ENCODE data around the gene ZSCAN20. TPM values are rescaled to one million over a fixed set of nuclear protein-coding genes. Genes with fewer than 3 reads are reported as not detected.

The ZSCAN20 gene
- total RNA-seq, 2 donors from 2014 or later: 4.7 to 7.3 TPM

GRCh38 chr1:33470495-33471012 is 1.9 kb upstream of the ZSCAN20 start:
- DNase-seq (ENCODE audit: low spot score): peak; percentile 90
- Histone ChIP-seq H3K27ac (peak overlapping the region; percentile 90 to 93), H3K4me1 (peaks cover 0 to 49% of the 10 kb centered on the region in 2 donors), H3K36me3 (no peaks in the 10 kb centered on the region), H3K9me3 (no peaks in the 10 kb centered on the region), H3K27me3 (no peaks in the 10 kb centered on the region), H3K4me3 (no peak overlapping the region)
- TF ChIP-seq CTCF (IDR thresholded peaks at IDR 0.05): peak; percentile 39 to 89

DNA sequence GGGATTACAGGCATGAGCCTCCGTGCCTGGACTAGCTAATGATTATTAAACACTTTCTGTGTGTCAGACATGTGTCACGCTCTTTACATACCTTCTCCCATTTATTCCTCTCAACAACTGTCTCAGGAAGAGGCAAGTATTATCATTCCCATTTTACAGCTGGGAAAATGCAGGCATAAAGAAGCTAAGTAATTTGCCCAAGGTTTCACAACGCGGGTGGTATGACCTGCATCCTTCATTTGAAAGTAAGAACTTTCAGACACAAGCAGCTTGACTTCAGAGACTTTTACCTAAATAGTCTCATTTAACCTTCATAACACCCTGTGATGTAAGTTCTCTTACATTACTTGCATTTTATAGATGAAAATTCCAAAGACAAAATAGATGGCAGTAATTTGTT is 1.0 kb upstream of the ZSCAN20 start:
- peak overlapping the region; percentile 90 to 93 for H3K27ac ChIP-seq
- H3K9me3 ChIP-seq: no peaks in the 10 kb centered on the region
- no peak for TF ChIP-seq CTCF (IDR thresholded peaks at IDR 0.05)
- no peak for DNase-seq (ENCODE audit: low spot score)
- H3K36me3 ChIP-seq: no peaks in the 10 kb centered on the region
- no peaks in the 10 kb centered on the region for H3K27me3 ChIP-seq
- H3K4me3 ChIP-seq: no peak overlapping the region
- H3K4me1 ChIP-seq: peaks cover 0 to 44% of the 10 kb centered on the region in 2 donors

GRCh38 chr1:33473900-33474299 is 1.5 kb downstream of the ZSCAN20 start:
- Histone ChIP-seq H3K27me3 (no peaks in the 10 kb centered on the region), H3K36me3 (no peaks in the 10 kb centered on the region), H3K9me3 (no peaks in the 10 kb centered on the region), H3K4me1 (peaks cover 0 to 42% of the 10 kb centered on the region in 2 donors), H3K4me3 (no peak overlapping the region), H3K27ac (peak overlapping the region; percentile 90 to 93)
- no peak for TF ChIP-seq CTCF (IDR thresholded peaks at IDR 0.05)
- no peak for DNase-seq (ENCODE audit: low spot score)

DNA sequence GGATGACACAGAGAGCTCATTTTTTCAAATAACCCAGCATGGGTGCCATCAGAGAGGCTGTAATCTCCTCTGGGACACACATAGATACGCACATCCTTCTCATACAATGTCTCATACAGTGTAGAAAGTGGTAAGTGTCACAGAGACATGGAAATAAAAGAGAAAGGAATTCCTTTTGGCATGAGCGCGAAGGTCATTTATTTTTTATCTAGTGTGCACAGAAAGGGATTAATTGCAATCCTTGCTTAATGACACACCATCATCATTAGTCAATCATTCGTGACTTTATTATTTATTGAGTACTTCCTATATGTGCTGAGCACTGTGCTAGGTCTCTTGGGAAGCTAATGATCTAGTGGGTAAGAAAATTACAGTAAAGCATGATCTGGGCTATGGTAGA is 5.0 kb downstream of the ZSCAN20 start:
- no peaks in the 10 kb centered on the region for H3K9me3 ChIP-seq
- H3K4me3 ChIP-seq: no peak overlapping the region
- peaks cover 0 to 22% of the 10 kb centered on the region in 2 donors for H3K4me1 ChIP-seq
- no peaks in the 10 kb centered on the region for H3K27me3 ChIP-seq
- DNase-seq (ENCODE audit: low spot score): no peak
- H3K36me3 ChIP-seq: peaks cover 18% of the 10 kb centered on the region
- TF ChIP-seq CTCF (IDR thresholded peaks at IDR 0.05): no peak
- H3K27ac ChIP-seq: no peak overlapping the region

- Histone ChIP-seq H3K9me3 (peaks cover 0 to 14% of the 10 kb centered on the region in 2 donors), H3K4me3 (no peak overlapping the region), H3K27me3 (no peaks in the 10 kb centered on the region), H3K4me1 (no peaks in the 10 kb centered on the region), H3K36me3 (peaks cover 39% of the 10 kb centered on the region), H3K27ac (no peak overlapping the region)
- TF ChIP-seq CTCF (IDR thresholded peaks at IDR 0.05): no peak
- no peak for DNase-seq (ENCODE audit: low spot score)
Measured at GRCh38 chr1:33482412-33482811, 10.0 kb downstream of the ZSCAN20 start.

DNA sequence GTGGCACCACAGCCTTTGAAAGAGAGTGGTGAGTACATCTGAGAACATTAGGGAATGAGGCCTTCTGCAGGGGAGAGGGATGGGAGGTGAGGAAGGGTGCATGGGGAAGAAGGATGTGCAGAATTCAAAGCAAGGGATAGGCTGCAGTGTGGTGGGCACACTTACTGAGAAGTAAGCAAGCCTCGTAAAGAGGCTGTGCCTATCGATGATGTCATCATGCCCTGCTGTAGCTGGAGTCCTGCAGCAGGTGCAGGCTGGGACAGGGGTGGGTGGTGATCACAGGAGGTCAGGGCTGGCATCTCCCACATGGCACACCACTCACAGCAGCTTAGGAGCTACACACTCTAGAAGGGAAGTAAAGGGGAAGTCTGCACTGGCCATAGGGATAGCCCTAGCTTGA is 16.2 kb downstream of the ZSCAN20 start:
- TF ChIP-seq CTCF (IDR thresholded peaks at IDR 0.05): no peak
- no peak overlapping the region for H3K4me3 ChIP-seq
- peaks cover 76% of the 10 kb centered on the region for H3K36me3 ChIP-seq
- H3K27ac ChIP-seq: no peak overlapping the region
- H3K9me3 ChIP-seq: peaks cover 0 to 23% of the 10 kb centered on the region in 2 donors
- DNase-seq (ENCODE audit: low spot score): no peak
- no peaks in the 10 kb centered on the region for H3K27me3 ChIP-seq
- no peaks in the 10 kb centered on the region for H3K4me1 ChIP-seq
